Measurements from ENCODE around the gene KAT2B.

KAT2B gene

GRCh38 chr3:20066850-20067617 lies 26.8 kb downstream of the KAT2B start:
- no peak for DNase-seq

GRCh38 chr3:20068512-20069177 lies 28.4 kb downstream of the KAT2B start:
- no peak for DNase-seq

DNA sequence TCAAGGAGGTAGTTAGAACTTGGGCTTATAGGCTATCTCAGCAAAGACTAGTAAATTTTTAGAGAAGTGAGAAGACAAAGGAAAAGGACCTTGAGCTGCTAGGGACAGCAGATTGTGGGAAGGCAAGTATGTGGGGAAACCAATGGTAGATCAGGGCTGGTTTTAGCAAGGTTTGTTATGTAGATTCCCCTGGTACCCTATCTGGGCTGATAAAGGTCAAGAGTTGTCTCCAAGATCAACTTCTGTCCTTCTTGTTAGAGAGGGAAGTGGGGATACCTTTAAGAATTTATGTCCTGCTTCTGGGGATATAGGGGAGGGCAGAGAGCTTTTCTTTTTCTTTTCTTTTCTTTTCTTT lies 28.9 kb downstream of the KAT2B start:
- no peak for DNase-seq

DNA sequence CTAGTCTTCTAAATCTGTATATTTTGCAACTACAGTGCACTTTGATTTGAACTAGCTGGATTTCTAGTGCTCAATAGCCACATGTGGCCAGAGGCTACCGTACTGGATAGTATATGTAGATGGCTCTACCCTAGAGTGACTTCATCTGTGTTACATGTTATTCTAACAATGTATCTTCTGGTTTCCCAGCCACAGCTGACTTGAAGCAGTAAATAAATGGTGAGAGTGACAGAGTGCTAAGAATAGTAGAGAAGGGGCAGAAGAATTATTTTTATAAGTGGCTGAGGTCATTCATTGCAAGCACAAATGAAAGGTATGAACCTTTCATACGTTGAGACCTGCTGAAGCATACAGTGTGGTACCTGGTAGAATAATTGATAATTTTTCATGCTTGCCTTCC lies 30.9 kb downstream of the KAT2B start:
- DNase-seq, result no peak

GRCh38 chr3:20072422-20072821 lies 32.2 kb downstream of the KAT2B start:
- DNase-seq, result no peak

- no peak for DNase-seq
These were observed 32.8 kb downstream of the KAT2B start for GRCh38 chr3:20073068-20073467.

GRCh38 chr3:20073683-20074082 lies 33.4 kb downstream of the KAT2B start:
- no peak for DNase-seq

DNA sequence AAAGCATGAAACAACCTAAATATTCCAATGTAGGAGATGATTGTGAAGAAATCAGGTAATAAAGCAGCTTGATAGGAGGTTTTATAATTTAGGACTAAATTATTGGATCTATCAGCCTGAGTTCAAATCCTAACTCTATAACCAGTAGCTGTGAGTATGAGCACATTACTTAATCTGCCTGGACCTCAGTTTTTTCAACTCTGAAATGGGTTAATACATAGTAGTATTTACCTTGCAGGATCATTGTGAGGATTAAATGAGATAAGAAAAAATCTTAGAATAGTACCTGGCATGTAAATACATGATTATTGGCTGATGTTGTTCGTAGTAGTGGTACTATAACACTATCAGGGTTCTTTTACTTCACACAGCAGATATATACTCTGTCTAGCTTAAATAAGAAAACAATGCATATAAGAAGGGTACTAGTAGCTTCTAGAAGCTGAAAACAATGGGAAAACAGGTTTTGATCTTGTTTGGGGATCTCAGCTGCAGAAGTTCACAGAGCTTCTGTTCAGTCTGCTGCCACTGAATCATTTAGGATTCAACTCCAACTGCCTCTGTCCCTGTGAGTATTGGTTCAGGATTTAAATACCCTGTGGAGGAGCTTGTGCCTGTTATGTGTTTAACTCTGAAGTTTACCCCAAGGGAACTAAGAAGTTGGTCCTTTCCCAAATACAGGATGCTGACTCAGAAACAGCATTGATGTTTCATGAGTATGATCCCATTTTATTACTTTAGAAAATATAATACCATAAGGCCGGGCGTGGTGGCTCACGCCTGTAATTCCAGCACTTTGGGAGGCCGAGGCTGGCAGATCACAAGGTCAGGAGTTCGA lies 34.2 kb downstream of the KAT2B start:
- DNase-seq, result no peak

DNA sequence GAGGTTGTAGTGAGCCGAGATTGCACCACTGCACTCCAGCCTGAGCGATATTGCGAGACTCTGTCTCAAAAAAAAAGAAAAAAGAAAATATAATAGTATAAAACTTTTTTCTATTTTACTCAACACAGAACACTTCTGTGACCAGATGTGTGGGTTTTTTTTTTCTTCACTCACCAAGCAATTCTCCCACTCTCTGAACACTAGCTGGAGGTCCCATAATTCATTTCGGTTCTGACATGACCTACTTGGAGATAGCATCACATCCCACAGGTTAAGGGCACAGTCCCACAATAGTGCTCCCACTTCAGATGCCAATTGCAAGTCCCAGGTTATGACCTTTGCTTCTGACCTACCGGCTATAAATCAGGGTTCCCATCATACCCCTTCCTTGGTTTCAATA lies 35.0 kb downstream of the KAT2B start:
- no peak for DNase-seq

DNA sequence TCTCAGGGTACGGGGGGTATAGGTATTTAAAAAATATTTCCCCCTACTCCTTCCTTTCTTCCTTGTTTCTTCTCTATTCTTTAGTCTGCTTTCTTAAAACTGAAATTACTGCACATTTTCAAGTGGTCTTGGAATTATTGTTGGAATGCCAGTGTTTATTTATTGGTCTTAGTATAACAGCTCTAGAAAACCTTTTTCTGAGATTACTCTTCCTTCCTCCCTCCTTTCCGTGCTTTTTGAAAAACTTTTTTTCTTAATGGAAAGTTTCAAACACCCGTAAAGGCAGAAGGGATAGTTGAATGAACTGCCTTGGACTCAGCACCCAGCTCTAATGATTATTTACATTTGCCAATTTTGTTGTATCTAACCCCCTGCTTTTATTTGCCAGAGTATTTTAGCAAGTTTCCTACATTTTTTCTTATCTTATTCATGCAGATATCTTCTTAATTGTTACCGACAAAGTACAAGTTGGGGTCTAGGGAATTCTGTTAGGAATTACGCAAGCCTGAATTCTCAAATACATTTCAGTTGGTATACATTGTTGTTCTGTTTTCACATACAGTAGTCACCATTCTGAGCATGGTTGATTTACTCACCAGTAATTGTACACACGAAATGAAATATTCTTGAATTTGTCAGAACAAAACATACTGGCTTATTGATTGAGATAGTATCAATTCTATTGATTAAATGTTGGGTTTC lies 36.2 kb downstream of the KAT2B start:
- DNase-seq, result no peak

- no peak for DNase-seq
These were observed 36.8 kb downstream of the KAT2B start for GRCh38 chr3:20077068-20077467.

- DNase-seq, result no peak
These were observed 38.0 kb downstream of the KAT2B start for GRCh38 chr3:20078194-20078714.

DNA sequence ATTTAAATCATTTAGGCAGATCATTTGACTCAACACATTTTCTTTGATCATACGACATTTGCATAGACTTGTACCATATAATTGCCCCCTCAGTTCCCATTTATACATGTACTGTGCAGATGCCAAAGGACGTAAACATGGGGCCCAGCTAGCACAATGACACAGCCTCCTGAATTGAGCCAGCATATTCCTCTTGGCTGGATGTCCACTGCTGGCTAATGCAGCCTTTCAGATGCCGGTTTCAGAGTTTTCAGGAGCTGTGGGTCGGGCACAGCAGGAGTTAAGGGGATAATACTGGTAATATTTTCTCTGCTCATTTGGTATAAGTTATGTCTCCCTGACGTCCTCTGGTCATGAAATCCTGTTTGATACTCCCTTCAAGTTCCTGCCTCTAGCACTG lies 39.4 kb downstream of the KAT2B start:
- DNase-seq, result no peak

DNA sequence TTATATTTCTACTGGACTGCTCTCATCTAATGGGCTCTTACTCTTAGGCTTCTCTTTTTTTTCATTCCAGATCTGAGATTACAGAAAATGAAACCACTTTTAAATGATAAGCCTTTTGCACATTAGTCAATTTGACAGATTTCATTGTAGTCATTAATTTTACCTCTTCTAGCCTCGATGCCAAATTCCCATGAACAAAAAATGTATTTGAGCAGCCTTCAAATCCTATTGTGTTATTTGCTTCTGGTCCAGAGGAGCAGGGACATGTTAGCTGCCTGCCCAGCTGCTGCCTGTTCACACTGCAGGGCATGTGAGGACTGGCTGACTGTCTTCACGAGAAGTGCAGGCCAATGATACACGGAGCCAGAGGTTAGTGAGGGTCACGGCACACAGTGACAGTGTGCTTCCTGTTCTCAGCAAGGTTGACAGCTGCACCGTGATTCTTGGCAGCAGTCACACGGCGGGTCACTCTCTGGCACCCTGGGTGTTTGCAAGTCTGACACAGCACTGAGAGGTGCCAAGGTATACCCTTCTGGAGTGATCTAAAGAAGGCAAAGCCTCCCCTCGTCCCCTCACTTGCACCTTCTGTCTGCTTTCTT lies 40.8 kb downstream of the KAT2B start:
- DNase-seq, result peak; percentile 29

GRCh38 chr3:20083253-20083652 lies 43.0 kb downstream of the KAT2B start:
- DNase-seq, result no peak

DNA sequence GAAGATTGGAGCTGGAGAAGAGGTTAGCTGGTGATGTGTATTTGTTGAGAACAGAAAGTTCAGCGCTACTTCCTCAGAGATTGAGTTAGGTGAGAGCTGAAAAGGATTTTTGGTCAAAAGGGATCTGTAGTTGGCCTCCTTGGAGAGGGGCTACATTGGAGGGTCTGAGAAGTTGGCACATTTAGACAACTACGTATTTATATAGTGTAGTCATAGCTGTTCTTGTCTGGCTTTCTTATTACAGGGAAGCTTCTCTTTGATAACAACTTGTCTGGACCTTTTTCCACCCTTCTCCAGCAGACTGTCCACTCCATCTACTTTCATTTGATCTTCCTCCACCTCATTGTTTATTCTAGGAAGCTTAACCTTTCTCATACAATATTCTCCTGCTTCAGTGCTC lies 43.7 kb downstream of the KAT2B start:
- DNase-seq, result no peak

- no peak for DNase-seq
These were observed 51.2 kb downstream of the KAT2B start for GRCh38 chr3:20091331-20092047.

GRCh38 chr3:20095470-20095869 lies 55.2 kb downstream of the KAT2B start:
- DNase-seq, result no peak

DNA sequence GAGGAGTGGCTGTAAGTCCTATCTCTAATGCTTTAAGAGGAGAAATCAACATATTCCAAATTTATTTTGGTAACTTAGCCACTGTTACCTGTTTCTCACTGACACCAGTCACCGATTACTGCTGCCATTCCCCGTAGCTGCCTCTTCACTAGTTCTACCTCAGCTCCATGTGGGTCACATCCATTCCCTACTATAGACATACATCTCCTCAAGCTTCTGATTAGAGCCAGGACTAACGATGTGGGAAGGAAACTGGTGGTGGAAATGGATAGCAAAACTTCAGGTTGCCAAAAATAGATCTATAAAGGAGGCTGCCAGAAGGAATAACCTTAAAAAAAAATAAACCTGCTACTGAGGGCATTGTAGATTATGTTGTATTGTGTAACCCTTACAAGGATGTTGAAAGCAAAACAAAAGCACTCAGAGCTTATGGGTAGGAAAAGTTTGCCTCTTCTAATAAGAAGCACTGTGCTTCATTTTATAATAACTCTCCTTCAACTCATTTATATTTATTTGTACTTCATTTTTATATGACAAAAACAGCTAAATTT lies 56.0 kb downstream of the KAT2B start:
- no peak for DNase-seq

- DNase-seq, result no peak
These were observed 56.8 kb downstream of the KAT2B start for GRCh38 chr3:20097015-20097414.

DNA sequence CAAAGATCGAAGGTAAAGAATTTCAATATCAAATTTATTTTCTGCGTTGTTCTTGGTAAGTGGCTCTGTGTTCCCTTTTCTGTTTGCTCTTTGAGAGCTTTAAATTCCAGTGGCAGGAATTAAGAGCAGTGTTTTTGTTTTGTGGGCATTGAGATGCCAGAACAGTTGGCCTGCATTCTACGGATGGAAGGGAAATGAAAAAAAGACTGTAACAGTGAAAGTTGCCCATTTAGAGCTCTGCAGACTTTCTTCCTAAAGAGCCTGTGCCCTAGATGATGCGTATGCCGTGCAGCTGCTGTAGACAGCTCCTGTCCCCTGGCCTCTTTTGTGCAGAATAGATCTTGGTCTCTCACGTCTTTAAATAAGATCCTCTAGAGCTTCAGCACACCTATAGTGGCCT lies 58.8 kb downstream of the KAT2B start:
- no peak for DNase-seq

DNA sequence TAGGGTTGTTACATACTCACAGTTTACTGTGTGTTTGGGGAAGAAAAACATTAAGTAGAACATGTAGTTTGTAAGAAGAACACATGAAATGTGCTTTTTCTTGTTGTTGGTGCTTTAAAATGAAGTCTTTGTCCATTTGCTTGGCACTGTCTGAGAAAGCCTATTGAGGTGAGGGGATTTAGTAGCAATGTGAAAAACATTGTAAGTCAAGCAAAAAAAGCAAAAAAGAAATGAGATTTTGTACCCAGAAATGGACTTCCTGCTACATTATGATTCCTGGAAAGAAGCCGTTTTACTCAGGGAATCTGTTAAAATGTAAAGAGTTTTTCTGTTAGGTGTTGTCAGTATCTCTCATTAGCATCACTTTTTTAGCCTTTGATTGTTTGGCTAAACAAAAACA lies 59.9 kb downstream of the KAT2B start:
- no peak for DNase-seq
